Measurements from ENCODE around the gene GUCY1A2.
"Not testable (repeated sequence)": the region's sequence is repeated elsewhere in the genome, so short reads cannot be mapped to it uniquely, and the experiment has no call there.

GUCY1A2 gene

GRCh38 chr11:106914409-106914808 is 103.9 kb downstream of the GUCY1A2 start:
- Histone ChIP-seq H3K9me3 (ENCODE audit: control insufficient read depth in 5 of 5, low read length in 5 of 5) (no peaks in the 10 kb centered on the region), H3K4me3 (ENCODE audit: low read depth in 1 of 5, low read length in 5 of 5) (no peak overlapping the region), H3K27me3 (ENCODE audit: control insufficient read depth in 5 of 5, insufficient read depth in 4 of 5, low read length in 5 of 5) (no peaks in the 10 kb centered on the region), H3K36me3 (ENCODE audit: control insufficient read depth in 5 of 5, insufficient read depth in 5 of 5, low read length in 5 of 5) (no peaks in the 10 kb centered on the region), H3K27ac (ENCODE audit: low read depth, low read length) (no peak overlapping the region), H3K4me1 (ENCODE audit: control insufficient read depth in 5 of 5, insufficient read depth in 5 of 5, low read length in 5 of 5) (no peaks in the 10 kb centered on the region), H3K9ac (ENCODE audit: low read length in 5 of 5) (no peak overlapping the region)

- H3K9me3 ChIP-seq (ENCODE audit: control insufficient read depth in 5 of 5, low read length in 5 of 5), result no peaks in the 10 kb centered on the region
- no peak overlapping the region for H3K4me3 ChIP-seq (ENCODE audit: low read depth in 1 of 5, low read length in 5 of 5)
- no peak overlapping the region for H3K27ac ChIP-seq (ENCODE audit: low read depth, low read length)
- no peaks in the 10 kb centered on the region for H3K36me3 ChIP-seq (ENCODE audit: control insufficient read depth in 5 of 5, insufficient read depth in 5 of 5, low read length in 5 of 5)
- H3K4me1 ChIP-seq (ENCODE audit: control insufficient read depth in 5 of 5, insufficient read depth in 5 of 5, low read length in 5 of 5), result no peaks in the 10 kb centered on the region
- H3K9ac ChIP-seq (ENCODE audit: low read length in 5 of 5), result no peak overlapping the region
- H3K27me3 ChIP-seq (ENCODE audit: control insufficient read depth in 5 of 5, insufficient read depth in 4 of 5, low read length in 5 of 5), result no peaks in the 10 kb centered on the region
These were observed 105.1 kb downstream of the GUCY1A2 start for GRCh38 chr11:106913141-106913540.

- Histone ChIP-seq H3K36me3 (ENCODE audit: control insufficient read depth in 5 of 5, insufficient read depth in 5 of 5, low read length in 5 of 5) (no peaks in the 10 kb centered on the region), H3K4me1 (ENCODE audit: control insufficient read depth in 5 of 5, insufficient read depth in 5 of 5, low read length in 5 of 5) (no peaks in the 10 kb centered on the region), H3K4me3 (ENCODE audit: low read depth in 1 of 5, low read length in 5 of 5) (no peak overlapping the region), H3K9ac (ENCODE audit: low read length in 5 of 5) (no peak overlapping the region), H3K27me3 (ENCODE audit: control insufficient read depth in 5 of 5, insufficient read depth in 4 of 5, low read length in 5 of 5) (no peaks in the 10 kb centered on the region), H3K27ac (ENCODE audit: low read depth, low read length) (no peak overlapping the region), H3K9me3 (ENCODE audit: control insufficient read depth in 5 of 5, low read length in 5 of 5) (peaks cover 0 to 7% (median 3%) of the 10 kb centered on the region in 5 donors)
These were observed 113.5 kb downstream of the GUCY1A2 start for GRCh38 chr11:106904826-106905225.

GRCh38 chr11:106889718-106890117 is 128.6 kb downstream of the GUCY1A2 start:
- Histone ChIP-seq H3K9ac (ENCODE audit: low read length in 5 of 5) (no peak overlapping the region), H3K27ac (ENCODE audit: low read depth, low read length) (no peak overlapping the region), H3K4me1 (ENCODE audit: control insufficient read depth in 5 of 5, insufficient read depth in 5 of 5, low read length in 5 of 5) (no peaks in the 10 kb centered on the region), H3K4me3 (ENCODE audit: low read depth in 1 of 5, low read length in 5 of 5) (no peak overlapping the region), H3K27me3 (ENCODE audit: control insufficient read depth in 5 of 5, insufficient read depth in 4 of 5, low read length in 5 of 5) (no peaks in the 10 kb centered on the region), H3K9me3 (ENCODE audit: control insufficient read depth in 5 of 5, low read length in 5 of 5) (no peaks in the 10 kb centered on the region), H3K36me3 (ENCODE audit: control insufficient read depth in 5 of 5, insufficient read depth in 5 of 5, low read length in 5 of 5) (no peaks in the 10 kb centered on the region)

- no peak overlapping the region for H3K4me3 ChIP-seq (ENCODE audit: low read depth in 1 of 5, low read length in 5 of 5)
- H3K27ac ChIP-seq (ENCODE audit: low read depth, low read length), result no peak overlapping the region
- no peaks in the 10 kb centered on the region for H3K36me3 ChIP-seq (ENCODE audit: control insufficient read depth in 5 of 5, insufficient read depth in 5 of 5, low read length in 5 of 5)
- H3K9ac ChIP-seq (ENCODE audit: low read length in 5 of 5), result no peak overlapping the region
- peaks cover 0 to 5% (median 0%) of the 10 kb centered on the region in 5 donors for H3K9me3 ChIP-seq (ENCODE audit: control insufficient read depth in 5 of 5, low read length in 5 of 5)
- H3K4me1 ChIP-seq (ENCODE audit: control insufficient read depth in 5 of 5, insufficient read depth in 5 of 5, low read length in 5 of 5), result no peaks in the 10 kb centered on the region
- no peaks in the 10 kb centered on the region for H3K27me3 ChIP-seq (ENCODE audit: control insufficient read depth in 5 of 5, insufficient read depth in 4 of 5, low read length in 5 of 5)
These were observed 129.9 kb downstream of the GUCY1A2 start for GRCh38 chr11:106888386-106888785.

- not testable (repeated sequence) for H3K4me1 ChIP-seq (ENCODE audit: control insufficient read depth in 5 of 5, insufficient read depth in 5 of 5, low read length in 5 of 5); H3K36me3 ChIP-seq (ENCODE audit: control insufficient read depth in 5 of 5, insufficient read depth in 5 of 5, low read length in 5 of 5); H3K4me3 ChIP-seq (ENCODE audit: low read depth in 1 of 5, low read length in 5 of 5); H3K27ac ChIP-seq (ENCODE audit: low read depth, low read length); H3K9ac ChIP-seq (ENCODE audit: low read length in 5 of 5); H3K27me3 ChIP-seq (ENCODE audit: control insufficient read depth in 5 of 5, insufficient read depth in 4 of 5, low read length in 5 of 5); H3K9me3 ChIP-seq (ENCODE audit: control insufficient read depth in 5 of 5, low read length in 5 of 5)
These were observed 134.6 kb downstream of the GUCY1A2 start for GRCh38 chr11:106883693-106884092.

GRCh38 chr11:106879832-106880546 is 138.3 kb downstream of the GUCY1A2 start:
- Histone ChIP-seq H3K4me1 (ENCODE audit: control insufficient read depth in 5 of 5, insufficient read depth in 5 of 5, low read length in 5 of 5) (no peaks in the 10 kb centered on the region), H3K27ac (ENCODE audit: low read depth, low read length) (no peak overlapping the region), H3K9ac (ENCODE audit: low read length in 5 of 5) (no peak overlapping the region), H3K36me3 (ENCODE audit: control insufficient read depth in 5 of 5, insufficient read depth in 5 of 5, low read length in 5 of 5) (no peaks in the 10 kb centered on the region), H3K4me3 (ENCODE audit: low read depth in 1 of 5, low read length in 5 of 5) (no peak overlapping the region), H3K9me3 (ENCODE audit: control insufficient read depth in 5 of 5, low read length in 5 of 5) (peaks cover 0 to 5% (median 0%) of the 10 kb centered on the region in 5 donors), H3K27me3 (ENCODE audit: control insufficient read depth in 5 of 5, insufficient read depth in 4 of 5, low read length in 5 of 5) (no peaks in the 10 kb centered on the region)

- H3K9me3 ChIP-seq (ENCODE audit: control insufficient read depth in 5 of 5, low read length in 5 of 5), result peaks cover 0 to 5% (median 0%) of the 10 kb centered on the region in 5 donors
- no peak overlapping the region for H3K4me3 ChIP-seq (ENCODE audit: low read depth in 1 of 5, low read length in 5 of 5)
- H3K27ac ChIP-seq (ENCODE audit: low read depth, low read length), result no peak overlapping the region
- H3K36me3 ChIP-seq (ENCODE audit: control insufficient read depth in 5 of 5, insufficient read depth in 5 of 5, low read length in 5 of 5), result no peaks in the 10 kb centered on the region
- no peaks in the 10 kb centered on the region for H3K27me3 ChIP-seq (ENCODE audit: control insufficient read depth in 5 of 5, insufficient read depth in 4 of 5, low read length in 5 of 5)
- H3K4me1 ChIP-seq (ENCODE audit: control insufficient read depth in 5 of 5, insufficient read depth in 5 of 5, low read length in 5 of 5), result no peaks in the 10 kb centered on the region
- no peak overlapping the region for H3K9ac ChIP-seq (ENCODE audit: low read length in 5 of 5)
These were observed 139.2 kb downstream of the GUCY1A2 start for GRCh38 chr11:106879029-106879428.

GRCh38 chr11:106875013-106875412 is 143.3 kb downstream of the GUCY1A2 start:
- Histone ChIP-seq H3K27ac (ENCODE audit: low read depth, low read length) (no peak overlapping the region), H3K9ac (ENCODE audit: low read length in 5 of 5) (no peak overlapping the region), H3K4me3 (ENCODE audit: low read depth in 1 of 5, low read length in 5 of 5) (no peak overlapping the region), H3K27me3 (ENCODE audit: control insufficient read depth in 5 of 5, insufficient read depth in 4 of 5, low read length in 5 of 5) (no peaks in the 10 kb centered on the region), H3K36me3 (ENCODE audit: control insufficient read depth in 5 of 5, insufficient read depth in 5 of 5, low read length in 5 of 5) (no peaks in the 10 kb centered on the region), H3K9me3 (ENCODE audit: control insufficient read depth in 5 of 5, low read length in 5 of 5) (no peaks in the 10 kb centered on the region), H3K4me1 (ENCODE audit: control insufficient read depth in 5 of 5, insufficient read depth in 5 of 5, low read length in 5 of 5) (no peaks in the 10 kb centered on the region)

- Histone ChIP-seq H3K9me3 (ENCODE audit: control insufficient read depth in 5 of 5, low read length in 5 of 5) (no peaks in the 10 kb centered on the region), H3K27me3 (ENCODE audit: control insufficient read depth in 5 of 5, insufficient read depth in 4 of 5, low read length in 5 of 5) (no peaks in the 10 kb centered on the region), H3K4me1 (ENCODE audit: control insufficient read depth in 5 of 5, insufficient read depth in 5 of 5, low read length in 5 of 5) (no peaks in the 10 kb centered on the region), H3K9ac (ENCODE audit: low read length in 5 of 5) (no peak overlapping the region), H3K4me3 (ENCODE audit: low read depth in 1 of 5, low read length in 5 of 5) (no peak overlapping the region), H3K27ac (ENCODE audit: low read depth, low read length) (no peak overlapping the region), H3K36me3 (ENCODE audit: control insufficient read depth in 5 of 5, insufficient read depth in 5 of 5, low read length in 5 of 5) (no peaks in the 10 kb centered on the region)
These were observed 146.0 kb downstream of the GUCY1A2 start for GRCh38 chr11:106872246-106872645.

Measured in subcutaneous abdominal adipose tissue (tissue), 5 donors.